Upper lobe of right lung (tissue), 1 donor: Measurements from ENCODE around the gene MRPS5. TPM values are rescaled to one million over a fixed set of nuclear protein-coding genes. Genes with fewer than 3 reads are reported as not detected.

ENCODE experiments used
- ATAC-seq: fragments of 200-7000 bp; cut with Tn5 transposase; one replicate; pipeline ENCODE4 v1.9.1; 2020; ENCODE audit warnings: mild to moderate bottlenecking, moderate library complexity
- DNase-seq: peaks from one replicate; pipeline ENCODE4 v3.0.0-alpha.2; 2020
- H3K27ac ChIP-seq: fragments of 200-600 bp; one replicate; pipeline ENCODE4 v1.8.0; 2022
- H3K27me3 ChIP-seq: fragments of 200-600 bp; one replicate; pipeline ENCODE4 v1.8.0; 2022; ENCODE audit warnings: mild to moderate bottlenecking
- H3K36me3 ChIP-seq: fragments of 200-600 bp; one replicate; pipeline ENCODE4 v1.8.0; 2022
- H3K4me1 ChIP-seq: fragments of 200-600 bp; one replicate; pipeline ENCODE4 v1.8.0; 2022
- H3K4me3 ChIP-seq: fragments of 200-600 bp; one replicate; pipeline ENCODE4 v1.8.0; 2022; ENCODE audit warnings: mild to moderate bottlenecking
- H3K9me3 ChIP-seq: fragments of 200-600 bp; one replicate; pipeline ENCODE4 v1.8.0; 2022
- CTCF ChIP-seq: fragments of 200-600 bp; IDR thresholded peaks from one replicate; pipeline ENCODE4 v1.8.0; 2022; ENCODE audit warnings: antibody characterized with exemption
- intact Hi-C: fragments of 100-400 bp; cut with DNase I; formaldehyde crosslinking; loops from one replicate; pipeline ENCODE4 v1.11.0; 2022
- long read RNA-seq: library from polyadenylated mRNA; unstranded; transcript quantifications from one replicate; pipeline ENCODE4 v2.0.0, GENCODE V29; 2021
- total RNA-seq: library from RNA; stranded (reverse); fragmentation: NEBNext Ultra II Directional; extraction: Animal tissue kit (Norgen Biotek cat#: 25700); gene quantifications from one replicate; pipeline ENCODE4 v1.2.1, GENCODE V29; 2021
- donor health status: DM: no; HTN: yes; CAD: no; lungs with severe emphysema.

Gene MRPS5
- total RNA-seq = 55.2 TPM
- long read RNA-seq, transcript MRPS5-201 (12 exons, 1,652 nt) = major isoform, 62 of 88 reads
- long read RNA-seq, partial matches to known transcripts = 3 of 88 reads
- long read RNA-seq, other reads (novel, unspliced or antisense) = 17 of 88 reads

- H3K4me1 ChIP-seq = peaks cover 34% of the 10 kb centered on the region
- ATAC-seq = peak; percentile 99
- intact Hi-C loops = no loop called here
Observed at GRCh38 chr2:95121407-95122196, at the start of gene MRPS5. Gene MRPS5 (minus strand): TSS chr2:95121808. CDS start chr2:95121791, 17 bp downstream.

GRCh38 chr2:95166065-95166763 is 44.6 kb upstream of the MRPS5 start:
- no peaks in the 10 kb centered on the region for H3K27me3 ChIP-seq
- TF ChIP-seq CTCF = no peak
- intact Hi-C loops = no loop called here
- no peak for DNase-seq
- no peaks in the 10 kb centered on the region for H3K36me3 ChIP-seq
- no peaks in the 10 kb centered on the region for H3K9me3 ChIP-seq
- no peak for ATAC-seq
- H3K4me1 ChIP-seq = peaks cover 18% of the 10 kb centered on the region
- H3K27ac ChIP-seq = peak overlapping the region; percentile 94
- H3K4me3 ChIP-seq = peak overlapping the region; percentile 78

More at GRCh38 chr2:95121407-95122196, at the start of gene MRPS5:
- Histone ChIP-seq H3K4me3 (peak within 1 kb of the TSS; percentile 99), H3K27ac (peak within 1 kb of the TSS; percentile 99), H3K27me3 (no peaks in the 10 kb centered on the region), H3K9me3 (no peaks in the 10 kb centered on the region), H3K36me3 (peaks cover 11% of the 10 kb centered on the region)
- DNase-seq = peak; percentile 95
- TF ChIP-seq CTCF = no peak

- Histone ChIP-seq H3K4me3 (peak within 1 kb of the TSS; percentile 78), H3K36me3 (no peaks in the 10 kb centered on the region), H3K27ac (peak within 1 kb of the TSS; percentile 94), H3K27me3 (no peaks in the 10 kb centered on the region), H3K4me1 (peaks cover 18% of the 10 kb centered on the region), H3K9me3 (no peaks in the 10 kb centered on the region)
- intact Hi-C loops = no loop called here
- ATAC-seq (peak; percentile 98), DNase-seq (peak; percentile 99)
- no peak for TF ChIP-seq CTCF
Observed at GRCh38 chr2:95165371-95166064, 43.9 kb upstream of the MRPS5 start, which contains the start of gene ZNF2. Gene ZNF2 (plus strand): TSS chr2:95165809. CDS start chr2:95176227, 10,418 bp downstream.

- no peaks in the 10 kb centered on the region for H3K27me3 ChIP-seq
- H3K4me3 ChIP-seq = peak overlapping the region; percentile 78
- no peak for TF ChIP-seq CTCF
- H3K4me1 ChIP-seq = peaks cover 18% of the 10 kb centered on the region
- intact Hi-C loops = no loop called here
- DNase-seq (no peak), ATAC-seq (no peak)
- H3K36me3 ChIP-seq = no peaks in the 10 kb centered on the region
- peak overlapping the region; percentile 94 for H3K27ac ChIP-seq
- no peaks in the 10 kb centered on the region for H3K9me3 ChIP-seq
Observed at GRCh38 chr2:95165030-95165370, 43.4 kb upstream of the MRPS5 start.

GRCh38 chr2:95159690-95160449 is 38.3 kb upstream of the MRPS5 start, which contains the start of gene ZNF514:
Gene ZNF514 (minus strand): TSS chr2:95159848. CDS start chr2:95153253, 6,595 bp downstream.
- Histone ChIP-seq H3K27ac (peak within 1 kb of the TSS; percentile 80), H3K36me3 (peaks cover 10% of the 10 kb centered on the region), H3K27me3 (no peaks in the 10 kb centered on the region), H3K9me3 (no peaks in the 10 kb centered on the region), H3K4me1 (peaks cover 14% of the 10 kb centered on the region), H3K4me3 (peak within 1 kb of the TSS; percentile 74)
- peak; percentile 95 for ATAC-seq
- no peak for TF ChIP-seq CTCF
- peak; percentile 93 for DNase-seq
- intact Hi-C loops = no loop called here
